Measurements from ENCODE around the gene TMEM132D.

The TMEM132D gene

GRCh38 chr12:129911428-129912049 is 7.7 kb upstream of the TMEM132D start (continued):
- TF ChIP-seq ZNF24 (tag by site-specific recombination; IDR thresholded peaks at IDR 0.05) (no peak), ZNF658 (tag by site-specific recombination; IDR thresholded peaks at IDR 0.05) (no peak), ZNF266 (tag by site-specific recombination; IDR thresholded peaks at IDR 0.05; ENCODE audit: low read depth) (no peak), GFI1B (tag by site-specific recombination; IDR thresholded peaks at IDR 0.05) (no peak), ZNF626 (tag by site-specific recombination; IDR thresholded peaks at IDR 0.05) (no peak), ZNF48 (tag by site-specific recombination; IDR thresholded peaks at IDR 0.05) (no peak), ZNF146 (tag by site-specific recombination; IDR thresholded peaks at IDR 0.05) (no peak), ZNF707 (tag by site-specific recombination; IDR thresholded peaks at IDR 0.05) (no peak), GLIS1 (tag by site-specific recombination; IDR thresholded peaks at IDR 0.05) (no peak), IKZF3 (tag by site-specific recombination; IDR thresholded peaks at IDR 0.05) (no peak), ZNF660 (tag by site-specific recombination; IDR thresholded peaks at IDR 0.05) (no peak), ATF2 (tag by site-specific recombination; IDR thresholded peaks at IDR 0.05; ENCODE audit: low read depth) (no peak), CTCF (tag by site-specific recombination; IDR thresholded peaks at IDR 0.05) (peak; percentile 51), ZNF654 (tag by site-specific recombination; IDR thresholded peaks at IDR 0.05; ENCODE audit: low read depth) (peak; percentile 78), ZFP3 (tag by site-specific recombination; IDR thresholded peaks at IDR 0.05; ENCODE audit: low read depth) (no peak), ZBTB17 (tag by site-specific recombination; IDR thresholded peaks at IDR 0.05) (no peak), ZNF280C (tag by site-specific recombination; IDR thresholded peaks at IDR 0.05) (no peak), ZNF354C (tag by site-specific recombination; IDR thresholded peaks at IDR 0.05; ENCODE audit: borderline replicate concordance, low read depth) (no peak), ZNF26 (tag by site-specific recombination; IDR thresholded peaks at IDR 0.05) (no peak), ZNF768 (tag by site-specific recombination; IDR thresholded peaks at IDR 0.05) (no peak)

Measured in HEK293 (cell line).